HCT116 (cell line): ENCODE data around the gene MRLN.

Source experiments
- ATF3 ChIP-seq: IDR thresholded peaks from 2 replicates; pipeline ENCODE4 v1.6.1; 2012
- CEBPB ChIP-seq: IDR thresholded peaks from 2 replicates; pipeline ENCODE4 v1.6.1; 2012; ENCODE audit warnings: low read depth
- CTCF ChIP-seq, 3 experiments: fragments of 200-600 bp in 1 of 3; sonication (generic) in 1 of 3; IDR thresholded peaks in 2 of 3; conservative IDR thresholded peaks in 1 of 3; 2 replicates each; pipeline ENCODE4 v1.5.1; 2012 to 2017; ENCODE audit warnings: low read depth in 2 of 3, low read length in 2 of 3, antibody characterized with exemption in 1 of 3, borderline replicate concordance in 1 of 3, control low read depth in 1 of 3, mild to moderate bottlenecking in 1 of 3, mixed read lengths in 1 of 3, mixed run types in 1 of 3, moderate library complexity in 1 of 3; ENCODE audit not compliant: insufficient read depth in 1 of 3
- POLR2A ChIP-seq: IDR thresholded peaks from 2 replicates; pipeline ENCODE4 v1.7.0; 2011; ENCODE audit warnings: borderline replicate concordance; ENCODE audit not compliant: insufficient read depth, insufficient read length; ENCODE audit errors: extremely low read depth
- POLR2AphosphoS5 ChIP-seq: IDR thresholded peaks from 2 replicates; pipeline ENCODE4 v1.6.1; 2011; ENCODE audit warnings: mild to moderate bottlenecking, low read depth, low read length, moderate library complexity
- SP1 ChIP-seq: IDR thresholded peaks from 2 replicates; pipeline ENCODE4 v1.6.1; 2012; ENCODE audit warnings: low read depth
- SRF ChIP-seq: IDR thresholded peaks from 2 replicates; pipeline ENCODE4 v1.6.1; 2012; ENCODE audit warnings: low read depth

GRCh38 chr10:59745163-59745650 lies 8.0 kb downstream of the MRLN start:
- TF ChIP-seq CTCF (IDR thresholded peaks at IDR 0.05 in 2 of 3, conservative IDR thresholded peaks at IDR 0.05 in 1 of 3; ENCODE audit: borderline replicate concordance in 1 of 3, insufficient read depth in 1 of 3, low read depth in 2 of 3, low read length in 2 of 3) = no peak
- no peak for TF ChIP-seq SRF
- TF ChIP-seq POLR2AphosphoS5 = no peak
- no peak for TF ChIP-seq CEBPB
- TF ChIP-seq SP1 = no peak
- no peak for TF ChIP-seq ATF3
- TF ChIP-seq POLR2A = no peak
